OCI-LY3 (cell line): ENCODE data around the gene PLSCR1.

Experiments used
- H2AFZ ChIP-seq: fragments of 200-600, 300-600 bp; shearing (Covaris generic); 2 replicates; pipeline ENCODE4 v1.6.0; 2014; ENCODE audit warnings: antibody characterized with exemption, low read depth, low read length
- H3K27ac ChIP-seq: fragments of 200-600, 300-600 bp; sonication (generic); 2 replicates; pipeline ENCODE4 v1.5.1; 2014; ENCODE audit warnings: mild to moderate bottlenecking, low read length, moderate library complexity, mixed read lengths
- H3K27me3 ChIP-seq: fragments of 200-600, 300-600 bp; sonication (generic); 2 replicates; pipeline ENCODE4 v1.6.1; 2014; ENCODE audit warnings: low read depth, low read length, mixed read lengths
- H3K36me3 ChIP-seq: fragments of 200-600, 300-600 bp; sonication (generic); replicated peaks from 2 replicates; pipeline ENCODE3; 2014; ENCODE audit warnings: low read depth, low read length, mixed read lengths
- H3K4me1 ChIP-seq: fragments of 300-600, 200-600 bp; sonication (generic); 2 replicates; pipeline ENCODE4 v1.6.1; 2014; ENCODE audit warnings: low read length, mixed read lengths
- H3K4me2 ChIP-seq: fragments of 200-600, 300-600 bp; sonication (generic); 2 replicates; pipeline ENCODE4 v1.6.1; 2014; ENCODE audit warnings: low read length, mixed read lengths
- H3K4me3 ChIP-seq: fragments of 300-600, 200-600 bp; sonication (generic); 2 replicates; pipeline ENCODE4 v1.5.1; 2014; ENCODE audit warnings: antibody characterized with exemption, mild to moderate bottlenecking, low read length, moderate library complexity
- H3K79me2 ChIP-seq: fragments of 300-600, 200-600 bp; shearing (Covaris generic); 2 replicates; pipeline ENCODE4 v1.6.1; 2014; ENCODE audit warnings: mild to moderate bottlenecking, low read length, mixed read lengths
- H3K9ac ChIP-seq: fragments of 300-600, 200-600 bp; shearing (Covaris generic); 2 replicates; pipeline ENCODE4 v1.6.0; 2014; ENCODE audit warnings: mild to moderate bottlenecking, low read length, moderate library complexity
- H3K9me3 ChIP-seq: fragments of 200-600, 300-600 bp; shearing (Covaris generic); 2 replicates; pipeline ENCODE4 v1.6.1; 2014; ENCODE audit warnings: low read length, mixed read lengths; ENCODE audit not compliant: insufficient read depth
- H4K20me1 ChIP-seq: fragments of 200-600, 300-600 bp; sonication (generic); 2 replicates; pipeline ENCODE4 v1.6.1; 2016; ENCODE audit warnings: low read length, mixed read lengths; ENCODE audit not compliant: insufficient read depth
- CTCF ChIP-seq: fragments of 200-600, 300-600 bp; sonication (generic); IDR thresholded peaks from 2 replicates; pipeline ENCODE4 v1.5.1; 2014; ENCODE audit warnings: antibody characterized with exemption, low read length, low read depth
- EZH2phosphoT487 ChIP-seq: fragments of 200-600 bp; shearing (Covaris generic); IDR thresholded peaks from 2 replicates; pipeline ENCODE4 v1.6.1; 2018; ENCODE audit warnings: antibody characterized with exemption, mixed run types, low read depth

Gene PLSCR1

DNA sequence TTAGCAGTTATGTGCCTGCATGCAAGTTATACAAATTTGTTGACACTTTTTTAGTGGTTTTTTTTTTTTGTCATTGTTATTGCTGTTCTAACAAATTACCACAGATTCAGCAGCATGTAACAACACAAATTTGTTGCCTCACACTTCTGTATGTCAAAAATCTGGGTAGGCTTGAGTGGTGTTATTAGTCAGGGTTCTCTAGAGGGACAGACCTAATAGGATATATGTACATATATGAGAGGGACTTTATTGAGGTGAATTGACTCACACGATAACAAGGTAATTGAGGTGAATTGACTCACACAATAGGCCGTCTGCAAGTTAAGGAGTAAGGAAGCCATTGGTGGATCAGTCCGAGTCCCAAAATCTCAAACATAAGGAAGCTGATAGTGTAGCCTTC lies 15.0 kb upstream of the PLSCR1 start:
- Histone ChIP-seq H3K4me2 (no peak overlapping the region), H2AFZ (no peak overlapping the region), H3K79me2 (no peaks in the 10 kb centered on the region), H3K4me3 (no peak overlapping the region), H3K27me3 (no peaks in the 10 kb centered on the region), H3K9me3 (no peaks in the 10 kb centered on the region), H4K20me1 (no peaks in the 10 kb centered on the region), H3K9ac (no peak overlapping the region), H3K4me1 (0 out of 2 replicates have a peak, but pooled peaks cover 3% of the 10 kb centered on the region), H3K36me3 (no peaks in the 10 kb centered on the region), H3K27ac (no peak overlapping the region)
- TF ChIP-seq CTCF (no peak), EZH2phosphoT487 (no peak)

DNA sequence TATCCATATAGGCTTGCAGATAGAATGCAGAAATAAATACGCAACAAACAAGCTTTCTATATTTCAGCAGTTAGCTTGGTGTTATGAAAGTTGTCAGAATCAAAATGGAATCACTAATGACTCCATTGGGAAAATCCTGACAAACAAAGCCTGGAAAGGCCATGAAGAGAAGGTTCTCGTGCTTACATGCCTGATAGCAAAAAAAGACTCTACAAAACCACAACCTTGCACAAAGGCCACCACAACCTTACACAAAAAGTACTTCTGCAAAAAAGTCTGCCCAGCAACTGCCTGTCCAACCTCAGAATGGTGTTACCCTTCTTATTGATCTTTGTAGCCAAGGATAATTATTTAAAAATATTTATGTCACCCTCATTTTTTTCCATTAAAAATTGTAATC lies 14.4 kb upstream of the PLSCR1 start:
- no peaks in the 10 kb centered on the region for H3K27me3 ChIP-seq
- no peak overlapping the region for H2AFZ ChIP-seq
- H3K27ac ChIP-seq = no peak overlapping the region
- H4K20me1 ChIP-seq = no peaks in the 10 kb centered on the region
- H3K4me2 ChIP-seq = no peak overlapping the region
- H3K9me3 ChIP-seq = no peaks in the 10 kb centered on the region
- H3K4me1 ChIP-seq = 0 out of 2 replicates have a peak, but pooled peaks cover 3% of the 10 kb centered on the region
- TF ChIP-seq CTCF (no peak), EZH2phosphoT487 (no peak)
- H3K9ac ChIP-seq = no peak overlapping the region
- H3K4me3 ChIP-seq = no peak overlapping the region
- no peaks in the 10 kb centered on the region for H3K79me2 ChIP-seq
- H3K36me3 ChIP-seq = no peaks in the 10 kb centered on the region

GRCh38 chr3:146557745-146558144 lies 13.3 kb upstream of the PLSCR1 start:
- TF ChIP-seq EZH2phosphoT487 (no peak), CTCF (no peak)
- Histone ChIP-seq H3K4me1 (0 out of 2 replicates have a peak, but pooled peaks cover 3% of the 10 kb centered on the region), H4K20me1 (no peaks in the 10 kb centered on the region), H3K27ac (no peak overlapping the region), H3K9ac (no peak overlapping the region), H3K27me3 (no peaks in the 10 kb centered on the region), H2AFZ (no peak overlapping the region), H3K4me3 (no peak overlapping the region), H3K36me3 (no peaks in the 10 kb centered on the region), H3K9me3 (no peaks in the 10 kb centered on the region), H3K79me2 (no peaks in the 10 kb centered on the region), H3K4me2 (no peak overlapping the region)

- Histone ChIP-seq H3K27ac (no peak overlapping the region), H3K4me3 (no peak overlapping the region), H3K36me3 (no peaks in the 10 kb centered on the region), H3K4me2 (no peak overlapping the region), H3K79me2 (no peaks in the 10 kb centered on the region), H2AFZ (no peak overlapping the region), H3K4me1 (peaks cover 22% of the 10 kb centered on the region), H4K20me1 (no peaks in the 10 kb centered on the region), H3K9me3 (no peaks in the 10 kb centered on the region), H3K27me3 (no peaks in the 10 kb centered on the region), H3K9ac (no peak overlapping the region)
- TF ChIP-seq CTCF (no peak), EZH2phosphoT487 (no peak)
Observed at GRCh38 chr3:146555311-146555710, 10.9 kb upstream of the PLSCR1 start.
